Astrocyte (in vitro differentiated cells and primary cell): ENCODE measurements around the gene SPDL1. TPM values are rescaled to one million over a fixed set of nuclear protein-coding genes. Genes with fewer than 3 reads are reported as not detected.
A peak's percentile ranks its signal among the peaks of the same experiment; 100 is the strongest.

Experiments
- DNase-seq: peaks from one replicate; pipeline ENCODE4 v3.0.0-alpha.2; 2010; ENCODE audit warnings: low read depth
- FAIRE-seq: peaks from 2 replicates; lab custom pipeline; 2011; peaks lifted over from hg19 to GRCh38; lab: Jason Lieb, UNC
- H2AFZ ChIP-seq: 2 replicates; pipeline ENCODE4 v1.6.0; 2012; ENCODE audit warnings: low read depth, low read length, inconsistent platforms
- H3K27ac ChIP-seq: 2 replicates; pipeline ENCODE4 v1.5.1; 2011; ENCODE audit warnings: low read depth, low read length, inconsistent platforms
- H3K27me3 ChIP-seq: 2 replicates; pipeline ENCODE4 v1.6.0; 2011; ENCODE audit warnings: low read length, inconsistent platforms; ENCODE audit not compliant: insufficient read depth
- H3K36me3 ChIP-seq: 2 replicates; pipeline ENCODE4 v1.5.1; 2011; ENCODE audit warnings: low read length, inconsistent platforms; ENCODE audit not compliant: insufficient read depth
- H3K4me1 ChIP-seq: 2 replicates; pipeline ENCODE4 v1.5.1; 2011; ENCODE audit warnings: low read length, inconsistent platforms; ENCODE audit not compliant: insufficient read depth
- H3K4me2 ChIP-seq: 2 replicates; pipeline ENCODE4 v1.6.0; 2012; ENCODE audit warnings: low read length, inconsistent platforms
- H3K4me3 ChIP-seq: 2 replicates; pipeline ENCODE4 v1.5.1; 2011; ENCODE audit warnings: low read depth, mild to moderate bottlenecking, low read length, inconsistent platforms; ENCODE audit not compliant: insufficient read depth
- H3K79me2 ChIP-seq: 2 replicates; pipeline ENCODE4 v1.6.0; 2012; ENCODE audit warnings: mild to moderate bottlenecking, low read length, inconsistent platforms; ENCODE audit not compliant: insufficient read depth
- H3K9ac ChIP-seq: 2 replicates; pipeline ENCODE4 v1.6.0; 2012; ENCODE audit warnings: mild to moderate bottlenecking, low read length, inconsistent platforms
- H3K9me3 ChIP-seq: 2 replicates; pipeline ENCODE4 v1.5.1; 2012; ENCODE audit warnings: low read depth, mild to moderate bottlenecking, low read length, inconsistent platforms; ENCODE audit not compliant: insufficient read depth
- H4K20me1 ChIP-seq: 2 replicates; pipeline ENCODE4 v1.6.0; 2012; ENCODE audit warnings: low read length, inconsistent platforms; ENCODE audit not compliant: insufficient read depth
- H3K27ac Mint-ChIP-seq: one replicate; pipeline ENCODE4 v1.8.0; 2021; ENCODE audit warnings: mild to moderate bottlenecking, mixed read lengths; ENCODE audit not compliant: unreplicated experiment
- H3K27me3 Mint-ChIP-seq: one replicate; pipeline ENCODE4 v1.8.0; 2021; ENCODE audit warnings: low read depth, mixed read lengths; ENCODE audit not compliant: unreplicated experiment
- H3K36me3 Mint-ChIP-seq: one replicate; pipeline ENCODE4 v1.8.0; 2021; ENCODE audit warnings: low read depth, mixed read lengths; ENCODE audit not compliant: unreplicated experiment
- H3K4me1 Mint-ChIP-seq: one replicate; pipeline ENCODE4 v1.8.0; 2021; ENCODE audit warnings: low read depth, mixed read lengths; ENCODE audit not compliant: unreplicated experiment
- H3K4me3 Mint-ChIP-seq: one replicate; pipeline ENCODE4 v1.8.0; 2021; ENCODE audit warnings: mild to moderate bottlenecking, moderate library complexity, mixed read lengths; ENCODE audit not compliant: unreplicated experiment
- H3K9me3 Mint-ChIP-seq: one replicate; pipeline ENCODE4 v1.8.0; 2021; ENCODE audit warnings: mild to moderate bottlenecking, mixed read lengths; ENCODE audit not compliant: unreplicated experiment
- CTCF ChIP-seq: IDR thresholded peaks from 2 replicates; pipeline ENCODE4 v1.5.1; 2011; ENCODE audit warnings: low read depth, mild to moderate bottlenecking, inconsistent platforms, low read length, moderate library complexity; ENCODE audit not compliant: insufficient read depth
- EZH2 ChIP-seq: IDR thresholded peaks from 2 replicates; pipeline ENCODE4 v1.6.1; 2012; ENCODE audit warnings: mild to moderate bottlenecking, low read length, inconsistent platforms; ENCODE audit not compliant: insufficient read depth
- total RNA-seq: library from RNA; stranded (reverse); gene quantifications from 2 replicates; pipeline ENCODE4 v1.2.1, GENCODE V29; 2021

SPDL1 gene
- total RNA-seq, 1 donor from 2014 or later = 27.0 TPM

- H3K36me3 Mint-ChIP-seq = no peaks in the 10 kb centered on the region
- DNase-seq (no peak), FAIRE-seq (no peak)
- Histone ChIP-seq H3K79me2 (no peaks in the 10 kb centered on the region), H3K4me1 (no peaks in the 10 kb centered on the region), H3K36me3 (no peaks in the 10 kb centered on the region), H4K20me1 (no peaks in the 10 kb centered on the region), H3K9me3 (no peaks in the 10 kb centered on the region), H3K4me2 (no peak overlapping the region), H2AFZ (no peak overlapping the region), H3K27me3 (no peaks in the 10 kb centered on the region), H3K9ac (no peak overlapping the region), H3K4me3 (no peak overlapping the region), H3K27ac (no peak overlapping the region)
- peaks cover 3% of the 10 kb centered on the region for H3K9me3 Mint-ChIP-seq
- TF ChIP-seq EZH2 (no peak), CTCF (no peak)
- H3K4me1 Mint-ChIP-seq = peaks cover 18% of the 10 kb centered on the region
- H3K27me3 Mint-ChIP-seq = peaks cover 5% of the 10 kb centered on the region
- no peak overlapping the region for H3K4me3 Mint-ChIP-seq
- H3K27ac Mint-ChIP-seq = no peak overlapping the region
Measured at GRCh38 chr5:169544264-169544950, 39.2 kb upstream of the SPDL1 start.

GRCh38 chr5:169545762-169546161 lies 37.8 kb upstream of the SPDL1 start:
- no peaks in the 10 kb centered on the region for H3K36me3 ChIP-seq
- no peak for FAIRE-seq

More at GRCh38 chr5:169545762-169546161, 37.8 kb upstream of the SPDL1 start:
- Histone ChIP-seq H3K27me3 (no peaks in the 10 kb centered on the region), H3K9me3 (no peaks in the 10 kb centered on the region), H4K20me1 (no peaks in the 10 kb centered on the region), H3K27ac (no peak overlapping the region), H3K4me2 (no peak overlapping the region), H3K79me2 (no peaks in the 10 kb centered on the region), H2AFZ (no peak overlapping the region), H3K9ac (no peak overlapping the region), H3K4me1 (no peaks in the 10 kb centered on the region), H3K4me3 (no peak overlapping the region)
- H3K9me3 Mint-ChIP-seq = no peaks in the 10 kb centered on the region
- H3K4me1 Mint-ChIP-seq = peaks cover 18% of the 10 kb centered on the region
- peak overlapping the region; percentile 43 for H3K27ac Mint-ChIP-seq
- H3K27me3 Mint-ChIP-seq = peaks cover 18% of the 10 kb centered on the region
- TF ChIP-seq CTCF (no peak), EZH2 (no peak)
- H3K36me3 Mint-ChIP-seq = no peaks in the 10 kb centered on the region
- H3K4me3 Mint-ChIP-seq = no peak overlapping the region
- peak; percentile 62 for DNase-seq
